Measurements from ENCODE around the gene ZCWPW2. TPM values are rescaled to one million over a fixed set of nuclear protein-coding genes. Genes with fewer than 3 reads are reported as not detected.

The ZCWPW2 gene
- polyA plus RNA-seq, 2 of the 4 experiments (the other 2 are of a cell fraction), result 0.06 to 0.34 TPM

- peak overlapping the region; percentile 67 for H3K4me3 ChIP-seq
- peak; percentile 2 to 42; a peak in 4 of 6 replicates for ATAC-seq
- peaks cover 26% of the 10 kb centered on the region for H3K4me1 ChIP-seq
- peak in 1 of 2 experiments; percentile 5 for DNase-seq (ENCODE audit: low read depth in 1 of 2, low spot score in 1 of 2)
- no peak for TF ChIP-seq CBX8 (IDR thresholded peaks at IDR 0.05)
- no peak for TF ChIP-seq NR3C1 (IDR thresholded peaks at IDR 0.05)
- no peak for TF ChIP-seq EP300 (IDR thresholded peaks at IDR 0.05)
- TF ChIP-seq, protein P1, sequence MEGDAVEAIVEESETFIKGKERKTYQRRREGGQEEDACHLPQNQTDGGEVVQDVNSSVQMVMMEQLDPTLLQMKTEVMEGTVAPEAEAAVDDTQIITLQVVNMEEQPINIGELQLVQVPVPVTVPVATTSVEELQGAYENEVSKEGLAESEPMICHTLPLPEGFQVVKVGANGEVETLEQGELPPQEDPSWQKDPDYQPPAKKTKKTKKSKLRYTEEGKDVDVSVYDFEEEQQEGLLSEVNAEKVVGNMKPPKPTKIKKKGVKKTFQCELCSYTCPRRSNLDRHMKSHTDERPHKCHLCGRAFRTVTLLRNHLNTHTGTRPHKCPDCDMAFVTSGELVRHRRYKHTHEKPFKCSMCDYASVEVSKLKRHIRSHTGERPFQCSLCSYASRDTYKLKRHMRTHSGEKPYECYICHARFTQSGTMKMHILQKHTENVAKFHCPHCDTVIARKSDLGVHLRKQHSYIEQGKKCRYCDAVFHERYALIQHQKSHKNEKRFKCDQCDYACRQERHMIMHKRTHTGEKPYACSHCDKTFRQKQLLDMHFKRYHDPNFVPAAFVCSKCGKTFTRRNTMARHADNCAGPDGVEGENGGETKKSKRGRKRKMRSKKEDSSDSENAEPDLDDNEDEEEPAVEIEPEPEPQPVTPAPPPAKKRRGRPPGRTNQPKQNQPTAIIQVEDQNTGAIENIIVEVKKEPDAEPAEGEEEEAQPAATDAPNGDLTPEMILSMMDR (IDR thresholded peaks at IDR 0.05), result peak; percentile 4; the same call in 1 of the 3 replicates
- TF ChIP-seq EHMT2 (IDR thresholded peaks at IDR 0.05; ENCODE audit: low read depth), result no peak
- no peaks in the 10 kb centered on the region for H3K9me3 ChIP-seq
- FAIRE-seq, result no peak
- WGBS (ENCODE audit: missing lambda C conversion rate), result 2% methylated on average over 13 of the region's 13 CpGs
- ChIA-PET CTCF (interaction anchor here (0.9 to 2.8 kb wide), 6 partner anchors 10 to 669 kb away, joined by 3 to 9 read pairs (median 6); partner anchors contain the start of gene EOMES), POLR2A (interaction anchor here (0.7 to 1.6 kb wide), 6 partner anchors 21 to 865 kb away, joined by 3 to 10 read pairs (median 4); partner anchors contain the start of genes CMC1, EOMES and SLC4A7)
- H3K4me2 ChIP-seq, result peak overlapping the region; percentile 65
- H3K27ac ChIP-seq, result peak overlapping the region; percentile 97 to 98
These were observed 1.0 kb downstream of the ZCWPW2 start for GRCh38 chr3:28349469-28350000.

GRCh38 chr3:28376424-28376823 is 27.9 kb downstream of the ZCWPW2 start:
- TF ChIP-seq HOXB5 (CRISPR knock-in tag; IDR thresholded peaks at IDR 0.05) (no peak), FOXS1 (CRISPR knock-in tag; IDR thresholded peaks at IDR 0.05) (no peak)
- POLR2A ChIA-PET, result no interaction called here
- CTCF ChIA-PET, result no interaction called here
- Histone ChIP-seq H3K4me2 (no peak overlapping the region), H3K27ac (no peak overlapping the region), H3K4me3 (no peak overlapping the region), H3K4me1 (no peaks in the 10 kb centered on the region), H3K9me3 (no peaks in the 10 kb centered on the region)
- ATAC-seq, result no peak
- no peak for DNase-seq (ENCODE audit: low read depth in 1 of 2, low spot score in 1 of 2)
- 51% methylated on average over 4 of the region's 4 CpGs for whole genome bisulfite sequencing (ENCODE audit: missing lambda C conversion rate)
- FAIRE-seq, result no peak

GRCh38 chr3:28386049-28386448 is 37.5 kb downstream of the ZCWPW2 start:
- FAIRE-seq (no peak), ATAC-seq (no peak), DNase-seq (ENCODE audit: low read depth in 1 of 2, low spot score in 1 of 2) (no peak)
- H3K27ac ChIP-seq, result no peak overlapping the region
- TF ChIP-seq MYC (IDR thresholded peaks at IDR 0.05; ENCODE audit: borderline replicate concordance, low read length), result no peak
- TF ChIP-seq KDM5A (IDR thresholded peaks at IDR 0.05), result no peak
- TF ChIP-seq BHLHE40 (IDR thresholded peaks at IDR 0.05; ENCODE audit: low read depth, low read length), result no peak
- TF ChIP-seq HES2 (IDR thresholded peaks at IDR 0.05), result no peak
- no peak for TF ChIP-seq ELK1 (IDR thresholded peaks at IDR 0.05; ENCODE audit: low read depth, low read length)
- no peak for TF ChIP-seq ESRRA (IDR thresholded peaks at IDR 0.05; ENCODE audit: borderline replicate concordance, low read length)
- WGBS (ENCODE audit: missing lambda C conversion rate), result 65% methylated on average over 5 of the region's 5 CpGs
- no peak overlapping the region for H3K4me2 ChIP-seq
- no peak overlapping the region for H3K4me3 ChIP-seq
- no peaks in the 10 kb centered on the region for H3K9me3 ChIP-seq
- H3K4me1 ChIP-seq, result no peaks in the 10 kb centered on the region
- CTCF ChIA-PET, result no interaction called here
- POLR2A ChIA-PET, result no interaction called here

- 21% methylated on average over 1 of the region's 1 CpG for WGBS (ENCODE audit: missing lambda C conversion rate)
- ChIA-PET CTCF (no interaction called here), POLR2A (no interaction called here)
- no peaks in the 10 kb centered on the region for H3K9me3 ChIP-seq
- no peak overlapping the region for H3K4me2 ChIP-seq
- no peak overlapping the region for H3K4me3 ChIP-seq
- no peak for DNase-seq (ENCODE audit: low read depth in 1 of 2, low spot score in 1 of 2)
- no peaks in the 10 kb centered on the region for H3K4me1 ChIP-seq
- FAIRE-seq, result no peak
- peak in 1 of 2 experiments; percentile 52; a peak in 2 of 6 replicates for ATAC-seq
- no peak for TF ChIP-seq ZNF302 (CRISPR knock-in tag; IDR thresholded peaks at IDR 0.05)
- no peak for TF ChIP-seq MAFK (IDR thresholded peaks at IDR 0.05; ENCODE audit: partially characterized antibody)
- no peak for TF ChIP-seq NFE2L2 (conservative IDR thresholded peaks at IDR 0.05; ENCODE audit: low read length)
- TF ChIP-seq RARB (CRISPR knock-in tag; IDR thresholded peaks at IDR 0.05), result no peak
- no peak for TF ChIP-seq RCOR1 (IDR thresholded peaks at IDR 0.05; ENCODE audit: low read depth, low read length)
- no peak for TF ChIP-seq RFX5 (IDR thresholded peaks at IDR 0.05)
- TF ChIP-seq HOXB5 (CRISPR knock-in tag; IDR thresholded peaks at IDR 0.05), result no peak
- TF ChIP-seq HMGXB4 (CRISPR knock-in tag; IDR thresholded peaks at IDR 0.05; ENCODE audit: borderline replicate concordance), result no peak
- TF ChIP-seq, protein P1 (IDR thresholded peaks at IDR 0.05), result no peak
- no peak for TF ChIP-seq TP53 (CRISPR knock-in tag; IDR thresholded peaks at IDR 0.05)
- TF ChIP-seq RAD21 (conservative IDR thresholded peaks at IDR 0.05 in 1 of 2, IDR thresholded peaks at IDR 0.05 in 1 of 2), result no peak
- H3K27ac ChIP-seq, result no peak overlapping the region
These were observed 40.5 kb downstream of the ZCWPW2 start for GRCh38 chr3:28388978-28389377.

Measured in A549 (cell line).